HG03103 (cell line): ENCODE data around the gene CARS2.
"Not testable (repeated sequence)": the region's sequence is repeated elsewhere in the genome, so short reads cannot be mapped to it uniquely, and the experiment has no call there.

ENCODE experiments used
- ATAC-seq: cut with Tn5 transposase; IDR thresholded peaks from one replicate; pipeline ENCODE4 v1.9.1; 2021; ENCODE audit warnings: low read depth; ENCODE audit not compliant: unreplicated experiment

Gene CARS2

GRCh38 chr13:110641055-110642015, 64.6 kb downstream of the CARS2 start:
- ATAC-seq: no peak

- ATAC-seq: no peak
Measured at GRCh38 chr13:110640591-110641029, 65.3 kb downstream of the CARS2 start.

GRCh38 chr13:110639935-110640334, 66.0 kb downstream of the CARS2 start:
- no peak for ATAC-seq

- ATAC-seq: no peak
Measured at GRCh38 chr13:110638814-110639806, 66.8 kb downstream of the CARS2 start.

GRCh38 chr13:110638257-110638656, 67.7 kb downstream of the CARS2 start:
- ATAC-seq: no peak

GRCh38 chr13:110637747-110638146, 68.2 kb downstream of the CARS2 start:
- no peak for ATAC-seq

- ATAC-seq: no peak
Measured at GRCh38 chr13:110637275-110637674, 68.6 kb downstream of the CARS2 start.

GRCh38 chr13:110636701-110637201, 69.2 kb downstream of the CARS2 start:
- ATAC-seq: no peak

- ATAC-seq: no peak
Measured at GRCh38 chr13:110636053-110636475, 69.9 kb downstream of the CARS2 start.

- no peak for ATAC-seq
Measured at GRCh38 chr13:110635405-110636002, 70.4 kb downstream of the CARS2 start.

- no peak for ATAC-seq
Measured at GRCh38 chr13:110634558-110634957, 71.4 kb downstream of the CARS2 start.

GRCh38 chr13:110633776-110634175, 72.1 kb downstream of the CARS2 start:
- ATAC-seq: no peak

GRCh38 chr13:110632255-110632654, 73.7 kb downstream of the CARS2 start:
- not testable (repeated sequence) for ATAC-seq

GRCh38 chr13:110630566-110631119, 75.3 kb downstream of the CARS2 start:
- no peak for ATAC-seq

- no peak for ATAC-seq
Measured at GRCh38 chr13:110629735-110630134, 76.2 kb downstream of the CARS2 start.

GRCh38 chr13:110628952-110629701, 76.8 kb downstream of the CARS2 start:
- no peak for ATAC-seq

GRCh38 chr13:110628477-110628793, 77.5 kb downstream of the CARS2 start:
- no peak for ATAC-seq

GRCh38 chr13:110627761-110628476, 78.0 kb downstream of the CARS2 start:
- no peak for ATAC-seq

GRCh38 chr13:110627351-110627750, 78.6 kb downstream of the CARS2 start:
- ATAC-seq: no peak
